ENCODE measurements around the gene CLCN2.

Gene CLCN2

GRCh38 chr3:184351511-184352148, 9.8 kb downstream of the CLCN2 start:
- Histone ChIP-seq H3K4me3 (ENCODE audit: severe bottlenecking) (no peak overlapping the region), H3K27me3 (ENCODE audit: insufficient read depth, poor library complexity, severe bottlenecking) (no peaks in the 10 kb centered on the region), H3K4me1 (ENCODE audit: insufficient read depth, poor library complexity, severe bottlenecking) (no peaks in the 10 kb centered on the region), H3K36me3 (ENCODE audit: low read depth) (peaks cover 26% of the 10 kb centered on the region), H3K27ac (ENCODE audit: poor library complexity, severe bottlenecking) (no peak overlapping the region), H3K9me3 (ENCODE audit: severe bottlenecking) (no peaks in the 10 kb centered on the region)
- ATAC-seq (ENCODE audit: low read depth), result no peak
- DNase-seq (ENCODE audit: low spot score), result no peak
- TF ChIP-seq CTCF (IDR thresholded peaks at IDR 0.05; ENCODE audit: poor library complexity, severe bottlenecking), result no peak

GRCh38 chr3:184350618-184351017, 10.8 kb downstream of the CLCN2 start:
- no peak for TF ChIP-seq CTCF (IDR thresholded peaks at IDR 0.05; ENCODE audit: poor library complexity, severe bottlenecking)
- Histone ChIP-seq H3K27ac (ENCODE audit: poor library complexity, severe bottlenecking) (no peak overlapping the region), H3K9me3 (ENCODE audit: severe bottlenecking) (no peaks in the 10 kb centered on the region), H3K4me3 (ENCODE audit: severe bottlenecking) (no peak overlapping the region), H3K27me3 (ENCODE audit: insufficient read depth, poor library complexity, severe bottlenecking) (no peaks in the 10 kb centered on the region), H3K36me3 (ENCODE audit: low read depth) (peaks cover 26% of the 10 kb centered on the region), H3K4me1 (ENCODE audit: insufficient read depth, poor library complexity, severe bottlenecking) (no peaks in the 10 kb centered on the region)
- DNase-seq (ENCODE audit: low spot score) (no peak), ATAC-seq (ENCODE audit: low read depth) (no peak)

GRCh38 chr3:184349563-184350470, 11.6 kb downstream of the CLCN2 start:
- peaks cover 22% of the 10 kb centered on the region for H3K36me3 ChIP-seq (ENCODE audit: low read depth)
- H3K9me3 ChIP-seq (ENCODE audit: severe bottlenecking), result no peaks in the 10 kb centered on the region
- ATAC-seq (ENCODE audit: low read depth) (no peak), DNase-seq (ENCODE audit: low spot score) (no peak)
- H3K27ac ChIP-seq (ENCODE audit: poor library complexity, severe bottlenecking), result no peak overlapping the region
- no peaks in the 10 kb centered on the region for H3K4me1 ChIP-seq (ENCODE audit: insufficient read depth, poor library complexity, severe bottlenecking)
- no peak for TF ChIP-seq CTCF (IDR thresholded peaks at IDR 0.05; ENCODE audit: poor library complexity, severe bottlenecking)
- no peak overlapping the region for H3K4me3 ChIP-seq (ENCODE audit: severe bottlenecking)
- no peaks in the 10 kb centered on the region for H3K27me3 ChIP-seq (ENCODE audit: insufficient read depth, poor library complexity, severe bottlenecking)

GRCh38 chr3:184348057-184348382, 13.4 kb downstream of the CLCN2 start:
- no peak for DNase-seq (ENCODE audit: low spot score)
- Histone ChIP-seq H3K27me3 (ENCODE audit: insufficient read depth, poor library complexity, severe bottlenecking) (no peaks in the 10 kb centered on the region), H3K4me1 (ENCODE audit: insufficient read depth, poor library complexity, severe bottlenecking) (no peaks in the 10 kb centered on the region), H3K4me3 (ENCODE audit: severe bottlenecking) (no peak overlapping the region), H3K36me3 (ENCODE audit: low read depth) (peaks cover 21% of the 10 kb centered on the region), H3K27ac (ENCODE audit: poor library complexity, severe bottlenecking) (no peak overlapping the region), H3K9me3 (ENCODE audit: severe bottlenecking) (no peaks in the 10 kb centered on the region)
- no peak for ATAC-seq (ENCODE audit: low read depth)
- TF ChIP-seq CTCF (IDR thresholded peaks at IDR 0.05; ENCODE audit: poor library complexity, severe bottlenecking), result no peak

Measured in RWPE2 (cell line).